Uterus (tissue), 4 donors: ENCODE measurements around the gene CLMN. TPM values are rescaled to one million over a fixed set of nuclear protein-coding genes. Genes with fewer than 3 reads are reported as not detected.

Experiments
- DNase-seq, 2 donors: peaks; one replicate each; pipeline ENCODE4 v3.0.0-alpha.2; 2019 to 2020
- H3K27ac ChIP-seq, 2 donors: fragments of 200-600 bp; sonication (generic); 1 replicate in 1 of 2; 2 replicates in 1 of 2; pipeline ENCODE4 v1.5.1; 2016 to 2018
- H3K27me3 ChIP-seq, 2 donors: fragments of 200-600 bp; sonication (generic); one replicate each; pipeline ENCODE4 v1.5.1; 2018 to 2019; ENCODE audit warnings: control low read depth in 1 of 2
- H3K36me3 ChIP-seq, 2 donors: fragments of 200-600 bp; sonication (generic); one replicate each; pipeline ENCODE4 v1.5.1; 2019; ENCODE audit warnings: control low read depth in 1 of 2
- H3K4me1 ChIP-seq, 2 donors: fragments of 200-600 bp; sonication (generic); one replicate each; pipeline ENCODE4 v1.5.1; 2018 to 2019; ENCODE audit warnings: control low read depth in 1 of 2
- H3K4me3 ChIP-seq, 2 donors: fragments of 200-600 bp; sonication (generic); 1 replicate in 1 of 2; 2 replicates in 1 of 2; pipeline ENCODE4 v1.5.1; 2018 to 2019; ENCODE audit warnings: mild to moderate bottlenecking in 1 of 2
- H3K9me3 ChIP-seq, 2 donors: fragments of 200-600 bp; sonication (generic); one replicate each; pipeline ENCODE4 v1.5.1; 2019; ENCODE audit warnings: control low read depth in 1 of 2
- POLR2A ChIP-seq, 2 donors: fragments of 450-650 bp; IDR thresholded peaks; one replicate each; pipeline ENCODE4 v1.6.1; 2016; ENCODE audit warnings: antibody characterized with exemption in 2 of 2, mild to moderate bottlenecking in 1 of 2, moderate library complexity in 1 of 2
- intact Hi-C: fragments of 100-400 bp; cut with DNase I; formaldehyde crosslinking; loops from one replicate; pipeline ENCODE4 v1.15.1; 2023; ENCODE audit warnings: low total_unique reads
- total RNA-seq, 4 donors: library from RNA; depleted of rRNA in 3 of 4; stranded (reverse); fragments of >200 nt in 3 of 4; gene quantifications; one replicate each; pipeline versions ENCODE4 v1.1.0 to v1.2.4, GENCODE V29; 2014 to 2023
- TF ChIP-seq, protein P1 (sequence below), 4 experiments: fragments of 200-600 bp in 2 of 4; fragments of 450-650 bp in 2 of 4; sonication (generic) in 2 of 4; IDR thresholded peaks; one replicate each; pipeline ENCODE4 v1.5.1; 2016 to 2019; ENCODE audit warnings: antibody characterized with exemption in 4 of 4, mild to moderate bottlenecking in 2 of 4, moderate library complexity in 1 of 4
- donor health status: DM: yes; HTN: yes; CAD: no.

Gene CLMN
- total RNA-seq, 4 donors from 2014 or later: 5.0 to 55.0 (median 12.4) TPM

DNA sequence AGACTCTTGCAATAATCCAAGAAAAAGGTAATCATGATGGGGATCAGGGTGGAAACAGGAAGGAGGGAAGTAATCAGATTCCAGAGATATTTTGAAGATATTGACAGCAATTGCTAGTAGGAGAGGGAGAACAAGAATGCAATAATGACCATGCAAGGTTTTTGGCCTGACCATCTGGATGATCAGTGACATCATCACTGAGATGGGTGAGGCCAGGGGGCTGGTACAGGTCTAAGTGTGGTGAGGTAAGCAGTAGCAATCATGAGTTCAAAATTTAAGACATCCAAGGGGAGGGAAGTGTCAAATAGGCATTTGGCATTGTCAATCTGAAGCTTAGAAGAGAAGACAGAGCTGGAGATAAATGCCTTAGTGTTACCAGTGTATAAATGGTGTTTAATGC is 24.8 kb upstream of the CLMN start:
- H3K4me1 ChIP-seq: no peaks in the 10 kb centered on the region
- TF ChIP-seq, protein P1, sequence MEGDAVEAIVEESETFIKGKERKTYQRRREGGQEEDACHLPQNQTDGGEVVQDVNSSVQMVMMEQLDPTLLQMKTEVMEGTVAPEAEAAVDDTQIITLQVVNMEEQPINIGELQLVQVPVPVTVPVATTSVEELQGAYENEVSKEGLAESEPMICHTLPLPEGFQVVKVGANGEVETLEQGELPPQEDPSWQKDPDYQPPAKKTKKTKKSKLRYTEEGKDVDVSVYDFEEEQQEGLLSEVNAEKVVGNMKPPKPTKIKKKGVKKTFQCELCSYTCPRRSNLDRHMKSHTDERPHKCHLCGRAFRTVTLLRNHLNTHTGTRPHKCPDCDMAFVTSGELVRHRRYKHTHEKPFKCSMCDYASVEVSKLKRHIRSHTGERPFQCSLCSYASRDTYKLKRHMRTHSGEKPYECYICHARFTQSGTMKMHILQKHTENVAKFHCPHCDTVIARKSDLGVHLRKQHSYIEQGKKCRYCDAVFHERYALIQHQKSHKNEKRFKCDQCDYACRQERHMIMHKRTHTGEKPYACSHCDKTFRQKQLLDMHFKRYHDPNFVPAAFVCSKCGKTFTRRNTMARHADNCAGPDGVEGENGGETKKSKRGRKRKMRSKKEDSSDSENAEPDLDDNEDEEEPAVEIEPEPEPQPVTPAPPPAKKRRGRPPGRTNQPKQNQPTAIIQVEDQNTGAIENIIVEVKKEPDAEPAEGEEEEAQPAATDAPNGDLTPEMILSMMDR (IDR thresholded peaks at IDR 0.05): no peak
- TF ChIP-seq POLR2A (IDR thresholded peaks at IDR 0.05): no peak
- H3K9me3 ChIP-seq: no peaks in the 10 kb centered on the region
- no peaks in the 10 kb centered on the region for H3K27me3 ChIP-seq
- intact Hi-C loops: no loop called here
- no peak overlapping the region for H3K27ac ChIP-seq
- no peak overlapping the region for H3K4me3 ChIP-seq
- no peaks in the 10 kb centered on the region for H3K36me3 ChIP-seq
- DNase-seq: no peak

DNA sequence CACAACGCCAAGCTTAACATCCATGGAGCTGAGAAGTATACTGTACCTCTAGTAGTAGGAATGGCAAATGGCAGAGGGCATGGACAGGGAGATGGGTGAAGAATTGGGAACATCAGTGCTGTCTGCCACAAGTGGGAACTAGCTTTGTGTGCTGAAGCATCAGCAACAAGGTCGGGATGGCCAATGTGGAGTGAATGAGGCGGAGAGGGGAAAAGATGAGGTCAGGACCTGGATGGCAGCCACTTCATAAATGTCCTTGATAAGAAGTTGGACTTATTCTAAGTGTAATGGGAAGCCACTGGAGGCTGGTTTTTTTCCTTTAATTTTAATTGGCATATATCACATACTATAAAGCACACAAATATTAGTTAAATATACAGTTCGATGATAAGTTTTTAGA is 21.9 kb upstream of the CLMN start:
- Histone ChIP-seq H3K36me3 (no peaks in the 10 kb centered on the region), H3K4me1 (no peaks in the 10 kb centered on the region), H3K9me3 (no peaks in the 10 kb centered on the region), H3K4me3 (no peak overlapping the region), H3K27me3 (no peaks in the 10 kb centered on the region), H3K27ac (no peak overlapping the region)
- DNase-seq: no peak
- no peak for TF ChIP-seq POLR2A (IDR thresholded peaks at IDR 0.05)
- TF ChIP-seq, protein P1 (IDR thresholded peaks at IDR 0.05): no peak
- intact Hi-C loops: no loop called here

DNA sequence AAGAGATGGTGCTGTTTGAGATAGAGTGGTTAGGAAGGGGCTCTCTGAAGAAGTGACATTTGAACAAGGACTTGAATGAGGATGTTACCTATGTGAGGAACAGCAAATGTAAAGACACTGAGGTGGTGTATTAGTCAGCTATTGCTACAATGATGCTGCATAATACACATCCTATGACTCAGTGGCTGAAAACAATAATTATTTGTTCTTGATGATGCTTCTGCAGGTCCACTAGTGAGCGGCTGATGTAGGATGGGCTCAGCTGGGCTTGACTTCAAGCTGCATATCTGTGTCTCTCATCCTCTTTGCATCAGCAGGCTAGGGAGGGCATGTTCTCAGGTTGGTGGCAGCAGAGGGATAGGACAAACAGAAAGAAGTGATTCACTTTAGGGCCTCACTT is 21.4 kb upstream of the CLMN start:
- intact Hi-C loops: no loop called here
- no peak for TF ChIP-seq POLR2A (IDR thresholded peaks at IDR 0.05)
- TF ChIP-seq, protein P1 (IDR thresholded peaks at IDR 0.05): no peak
- DNase-seq: no peak
- Histone ChIP-seq H3K36me3 (no peaks in the 10 kb centered on the region), H3K9me3 (no peaks in the 10 kb centered on the region), H3K27me3 (no peaks in the 10 kb centered on the region), H3K4me1 (no peaks in the 10 kb centered on the region), H3K27ac (no peak overlapping the region), H3K4me3 (no peak overlapping the region)

DNA sequence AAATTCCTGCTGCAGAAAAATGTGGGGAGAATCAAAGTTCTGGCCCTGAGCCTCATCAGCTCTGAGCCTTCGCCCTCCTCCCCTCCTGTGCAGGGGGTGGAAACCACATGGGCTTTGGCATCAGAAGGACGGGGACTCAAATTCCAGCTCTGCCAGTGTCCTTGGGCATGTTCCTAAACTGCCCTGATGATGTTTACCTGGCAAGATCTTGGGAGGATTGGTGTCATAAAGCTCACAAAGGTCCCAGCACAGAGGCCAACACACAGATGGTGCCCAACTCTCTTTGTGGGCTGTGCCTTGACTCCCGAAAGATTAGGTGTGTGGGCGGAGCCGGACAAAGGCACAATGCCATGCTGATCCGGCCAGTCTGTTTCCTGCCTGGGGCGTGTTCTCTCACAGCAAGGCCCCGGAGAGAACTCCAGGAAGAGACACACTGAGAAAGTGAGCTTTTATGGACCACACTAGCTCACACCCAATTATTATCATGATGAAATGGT is 20.5 kb upstream of the CLMN start:
- no peaks in the 10 kb centered on the region for H3K36me3 ChIP-seq
- no peak for TF ChIP-seq POLR2A (IDR thresholded peaks at IDR 0.05)
- TF ChIP-seq, protein P1 (IDR thresholded peaks at IDR 0.05): no peak
- H3K9me3 ChIP-seq: no peaks in the 10 kb centered on the region
- no peak overlapping the region for H3K4me3 ChIP-seq
- no peak for DNase-seq
- H3K27me3 ChIP-seq: no peaks in the 10 kb centered on the region
- intact Hi-C loops: no loop called here
- H3K4me1 ChIP-seq: no peaks in the 10 kb centered on the region
- H3K27ac ChIP-seq: no peak overlapping the region

DNA sequence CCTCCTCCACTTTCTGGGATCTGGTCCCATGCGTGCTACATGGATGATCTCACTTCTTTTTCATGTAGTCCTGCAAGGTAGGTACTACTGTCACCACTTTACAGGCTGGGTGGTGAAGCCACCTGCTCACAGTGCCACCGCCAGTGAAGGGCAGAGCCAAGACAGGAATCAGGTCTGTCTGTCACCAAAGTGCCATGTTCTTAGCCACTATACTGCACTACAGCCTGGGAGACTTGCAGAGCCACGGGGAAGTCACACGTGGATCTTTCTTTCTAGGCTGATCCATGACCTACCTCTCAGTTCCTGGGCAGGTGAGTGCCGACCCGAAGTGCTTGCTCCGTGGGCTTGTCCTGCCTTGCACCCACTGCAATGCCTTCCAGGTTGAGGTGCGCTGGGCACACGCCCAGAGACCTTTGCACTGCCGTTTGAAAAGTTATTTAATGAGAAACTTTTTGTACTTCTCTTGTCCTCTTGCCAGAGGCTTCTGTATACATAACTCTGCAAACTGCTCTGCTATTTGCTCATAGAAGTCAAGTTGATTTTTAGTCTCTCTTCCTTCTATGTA is 19.7 kb upstream of the CLMN start:
- intact Hi-C loops: no loop called here
- Histone ChIP-seq H3K9me3 (no peaks in the 10 kb centered on the region), H3K36me3 (no peaks in the 10 kb centered on the region), H3K4me3 (no peak overlapping the region), H3K4me1 (no peaks in the 10 kb centered on the region), H3K27ac (no peak overlapping the region), H3K27me3 (no peaks in the 10 kb centered on the region)
- no peak for DNase-seq
- TF ChIP-seq, protein P1 (IDR thresholded peaks at IDR 0.05): no peak
- TF ChIP-seq POLR2A (IDR thresholded peaks at IDR 0.05): no peak
